Activated CD8-positive, alpha-beta memory T cell treated with anti-CD3 and anti-CD28 coated beads, Interleukin-2, amount 50 U/mL, for 4 hours (primary cell): Measurements from ENCODE around the gene SDK2.

Experiments used
- DNase-seq: peaks from one replicate; pipeline ENCODE4 v3.0.0-alpha.2; 2020

Gene SDK2

GRCh38 chr17:73352261-73352660, 292.0 kb downstream of the SDK2 start:
- DNase-seq = no peak

GRCh38 chr17:73351764-73352163, 292.5 kb downstream of the SDK2 start:
- no peak for DNase-seq

- DNase-seq = no peak
Observed at GRCh38 chr17:73350864-73351263, 293.4 kb downstream of the SDK2 start.

- DNase-seq = no peak
Observed at GRCh38 chr17:73349647-73350046, 294.6 kb downstream of the SDK2 start.

- no peak for DNase-seq
Observed at GRCh38 chr17:73349138-73349537, 295.1 kb downstream of the SDK2 start.

- DNase-seq = no peak
Observed at GRCh38 chr17:73348829-73349095, 295.5 kb downstream of the SDK2 start.

- DNase-seq = no peak
Observed at GRCh38 chr17:73348018-73348828, 296.0 kb downstream of the SDK2 start.

GRCh38 chr17:73347351-73347750, 296.9 kb downstream of the SDK2 start:
- DNase-seq = no peak

- no peak for DNase-seq
Observed at GRCh38 chr17:73346501-73347162, 297.6 kb downstream of the SDK2 start.

GRCh38 chr17:73343739-73344454, 300.3 kb downstream of the SDK2 start:
- DNase-seq = no peak

GRCh38 chr17:73343168-73343634, 301.0 kb downstream of the SDK2 start:
- DNase-seq = no peak

- DNase-seq = no peak
Observed at GRCh38 chr17:73342541-73343167, 301.6 kb downstream of the SDK2 start.

- DNase-seq = no peak
Observed at GRCh38 chr17:73342050-73342522, 302.2 kb downstream of the SDK2 start.

- DNase-seq = no peak
Observed at GRCh38 chr17:73341350-73342049, 302.7 kb downstream of the SDK2 start.

GRCh38 chr17:73340093-73340596, 304.1 kb downstream of the SDK2 start:
- no peak for DNase-seq

- DNase-seq = no peak
Observed at GRCh38 chr17:73338566-73339197, 305.6 kb downstream of the SDK2 start.

GRCh38 chr17:73338050-73338521, 306.2 kb downstream of the SDK2 start:
- no peak for DNase-seq

- DNase-seq = no peak
Observed at GRCh38 chr17:73337330-73337710, 306.9 kb downstream of the SDK2 start.

GRCh38 chr17:73336408-73337329, 307.6 kb downstream of the SDK2 start:
- DNase-seq = no peak

GRCh38 chr17:73335591-73336407, 308.4 kb downstream of the SDK2 start:
- no peak for DNase-seq
